Thyroid gland (tissue), 4 donors: ENCODE data around the gene SUV39H2.

Experiments
- POLR2A ChIP-seq, 2 donors: fragments of 450-650 bp; IDR thresholded peaks; one replicate each; pipeline ENCODE4 v1.6.1; 2017; ENCODE audit warnings: antibody characterized with exemption in 2 of 2, mild to moderate bottlenecking in 2 of 2, moderate library complexity in 1 of 2
- TF ChIP-seq, protein P1 (sequence below), 6 experiments: fragments of 200-600 bp in 3 of 6; fragments of 450-650 bp in 3 of 6; sonication (generic) in 3 of 6; IDR thresholded peaks; one replicate each; pipeline ENCODE4 v1.5.1; 2016 to 2019; ENCODE audit warnings: antibody characterized with exemption in 6 of 6, mild to moderate bottlenecking in 2 of 6, inconsistent platforms in 1 of 6, moderate library complexity in 1 of 6

DNA sequence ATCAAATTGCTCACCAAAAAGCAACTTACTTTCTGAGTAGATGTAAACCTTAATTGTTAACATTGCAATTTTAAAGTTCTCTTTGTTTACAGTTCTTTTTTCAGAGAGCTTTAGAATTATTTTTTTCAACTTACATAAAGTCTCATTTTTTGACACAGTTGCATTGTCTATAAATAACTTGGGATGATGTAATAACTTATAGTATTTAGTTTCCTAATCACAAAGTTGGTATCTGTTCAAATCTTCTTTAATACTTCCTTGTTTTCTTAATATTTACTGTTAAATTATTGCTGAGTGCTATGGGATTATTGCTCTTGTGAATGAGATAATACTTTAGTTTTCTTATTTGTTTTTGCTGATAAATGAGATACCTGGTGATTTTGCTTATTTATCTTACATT, 18.9 kb upstream of the SUV39H2 start:
- TF ChIP-seq, protein P1, sequence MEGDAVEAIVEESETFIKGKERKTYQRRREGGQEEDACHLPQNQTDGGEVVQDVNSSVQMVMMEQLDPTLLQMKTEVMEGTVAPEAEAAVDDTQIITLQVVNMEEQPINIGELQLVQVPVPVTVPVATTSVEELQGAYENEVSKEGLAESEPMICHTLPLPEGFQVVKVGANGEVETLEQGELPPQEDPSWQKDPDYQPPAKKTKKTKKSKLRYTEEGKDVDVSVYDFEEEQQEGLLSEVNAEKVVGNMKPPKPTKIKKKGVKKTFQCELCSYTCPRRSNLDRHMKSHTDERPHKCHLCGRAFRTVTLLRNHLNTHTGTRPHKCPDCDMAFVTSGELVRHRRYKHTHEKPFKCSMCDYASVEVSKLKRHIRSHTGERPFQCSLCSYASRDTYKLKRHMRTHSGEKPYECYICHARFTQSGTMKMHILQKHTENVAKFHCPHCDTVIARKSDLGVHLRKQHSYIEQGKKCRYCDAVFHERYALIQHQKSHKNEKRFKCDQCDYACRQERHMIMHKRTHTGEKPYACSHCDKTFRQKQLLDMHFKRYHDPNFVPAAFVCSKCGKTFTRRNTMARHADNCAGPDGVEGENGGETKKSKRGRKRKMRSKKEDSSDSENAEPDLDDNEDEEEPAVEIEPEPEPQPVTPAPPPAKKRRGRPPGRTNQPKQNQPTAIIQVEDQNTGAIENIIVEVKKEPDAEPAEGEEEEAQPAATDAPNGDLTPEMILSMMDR (IDR thresholded peaks at IDR 0.05): no peak
- TF ChIP-seq POLR2A (IDR thresholded peaks at IDR 0.05): no peak
